ENCODE results near the gene STEAP3.
A peak's percentile ranks its signal among the peaks of the same experiment; 100 is the strongest.
"Not testable (repeated sequence)": the region's sequence is repeated elsewhere in the genome, so short reads cannot be mapped to it uniquely, and the experiment has no call there.

STEAP3 gene

GRCh38 chr2:119264781-119265692 lies 41.4 kb downstream of the STEAP3 start:
- peak in 1 of 2 experiments; percentile 28 for DNase-seq

GRCh38 chr2:119265693-119266066 lies 42.0 kb downstream of the STEAP3 start:
- DNase-seq = no peak

GRCh38 chr2:119266091-119266589 lies 42.5 kb downstream of the STEAP3 start:
- no peak for DNase-seq

- no peak for DNase-seq
Measured at GRCh38 chr2:119267604-119268003, 44.0 kb downstream of the STEAP3 start.

- no peak for DNase-seq
Measured at GRCh38 chr2:119276864-119277263, 53.2 kb downstream of the STEAP3 start.

- DNase-seq = not testable (repeated sequence)
Measured at GRCh38 chr2:119278385-119278784, 54.8 kb downstream of the STEAP3 start.

GRCh38 chr2:119278946-119279345 lies 55.3 kb downstream of the STEAP3 start:
- no peak for DNase-seq

- DNase-seq = no peak
Measured at GRCh38 chr2:119279666-119280065, 56.0 kb downstream of the STEAP3 start.

- DNase-seq = no peak
Measured at GRCh38 chr2:119280680-119281079, 57.0 kb downstream of the STEAP3 start.

- no peak for DNase-seq
Measured at GRCh38 chr2:119282146-119282995, 58.7 kb downstream of the STEAP3 start.

GRCh38 chr2:119282996-119283511 lies 59.4 kb downstream of the STEAP3 start:
- DNase-seq = no peak

GRCh38 chr2:119283873-119284331 lies 60.3 kb downstream of the STEAP3 start:
- DNase-seq = no peak

- no peak for DNase-seq
Measured at GRCh38 chr2:119286661-119287060, 63.0 kb downstream of the STEAP3 start.

GRCh38 chr2:119288576-119288975 lies 64.9 kb downstream of the STEAP3 start:
- DNase-seq = no peak

- no peak for DNase-seq
Measured at GRCh38 chr2:119289093-119289492, 65.5 kb downstream of the STEAP3 start.

- no peak for DNase-seq
Measured at GRCh38 chr2:119289642-119290041, 66.0 kb downstream of the STEAP3 start.

- peak; percentile 3 to 10 for DNase-seq
Measured at GRCh38 chr2:119290859-119291587, 67.4 kb downstream of the STEAP3 start.

- DNase-seq = no peak
Measured at GRCh38 chr2:119291588-119292167, 68.0 kb downstream of the STEAP3 start.

GRCh38 chr2:119292226-119292625 lies 68.6 kb downstream of the STEAP3 start:
- no peak for DNase-seq

- no peak for DNase-seq
Measured at GRCh38 chr2:119293254-119293653, 69.6 kb downstream of the STEAP3 start.

GRCh38 chr2:119293900-119294299 lies 70.3 kb downstream of the STEAP3 start:
- DNase-seq = no peak

- no peak for DNase-seq
Measured at GRCh38 chr2:119294671-119295070, 71.0 kb downstream of the STEAP3 start.

All from NCI-H187 (cell line).